ENCODE results near the gene CASQ2.

The CASQ2 gene

GRCh38 chr1:115810609-115811008, 42.1 kb upstream of the CASQ2 start:
- H3K4me3 ChIP-seq (ENCODE audit: low read depth in 1 of 2, low read length in 1 of 2), result no peak overlapping the region

DNA sequence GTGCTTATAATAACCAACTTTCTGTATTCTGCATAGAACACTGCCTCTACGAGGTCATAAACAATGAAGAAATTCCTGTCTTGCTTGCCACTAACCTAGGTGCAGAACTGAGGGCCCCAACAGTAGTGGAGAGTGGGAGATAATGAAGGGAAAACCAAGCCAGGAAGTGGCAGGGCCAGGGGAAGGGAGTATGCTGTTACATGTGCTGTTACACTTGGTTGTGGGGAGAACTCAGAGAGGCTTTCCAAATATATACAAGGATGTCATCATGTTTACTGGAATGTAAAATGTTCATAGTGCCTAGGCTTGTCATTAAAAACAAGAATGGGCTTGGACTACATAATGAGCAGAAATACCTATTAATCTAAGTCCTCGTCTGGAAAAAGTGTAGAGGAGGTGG, 41.3 kb upstream of the CASQ2 start:
- H3K27me3 ChIP-seq, result no peaks in the 10 kb centered on the region
- TF ChIP-seq CTCF (IDR thresholded peaks at IDR 0.05), result no peak
- H3K36me3 ChIP-seq, result no peaks in the 10 kb centered on the region
- H3K27ac ChIP-seq, result no peak overlapping the region
- peaks cover 0 to 3% of the 10 kb centered on the region in 2 experiments for H3K4me1 ChIP-seq (ENCODE audit: control insufficient read depth in 1 of 2, insufficient read depth in 1 of 2, low read depth in 1 of 2, low read length in 1 of 2)
- H3K9me3 ChIP-seq, result no peaks in the 10 kb centered on the region
- H3K4me3 ChIP-seq (ENCODE audit: low read depth in 1 of 2, low read length in 1 of 2), result no peak overlapping the region

More at GRCh38 chr1:115810609-115811008, 42.1 kb upstream of the CASQ2 start:
- Histone ChIP-seq H3K36me3 (no peaks in the 10 kb centered on the region), H3K27ac (no peak overlapping the region), H3K9me3 (no peaks in the 10 kb centered on the region), H3K27me3 (no peaks in the 10 kb centered on the region), H3K4me1 (ENCODE audit: control insufficient read depth in 1 of 2, insufficient read depth in 1 of 2, low read depth in 1 of 2, low read length in 1 of 2) (peaks cover 0 to 3% of the 10 kb centered on the region in 2 experiments)
- TF ChIP-seq CTCF (IDR thresholded peaks at IDR 0.05), result no peak

GRCh38 chr1:115809076-115809475, 40.6 kb upstream of the CASQ2 start:
- H3K4me1 ChIP-seq (ENCODE audit: control insufficient read depth in 1 of 2, insufficient read depth in 1 of 2, low read depth in 1 of 2, low read length in 1 of 2), result peaks cover 0 to 3% of the 10 kb centered on the region in 2 experiments
- no peaks in the 10 kb centered on the region for H3K36me3 ChIP-seq
- no peak overlapping the region for H3K27ac ChIP-seq
- H3K4me3 ChIP-seq (ENCODE audit: low read depth in 1 of 2, low read length in 1 of 2), result no peak overlapping the region
- H3K27me3 ChIP-seq, result no peaks in the 10 kb centered on the region
- TF ChIP-seq CTCF (IDR thresholded peaks at IDR 0.05), result no peak
- H3K9me3 ChIP-seq, result no peaks in the 10 kb centered on the region

- peak; percentile 56 for TF ChIP-seq CTCF (IDR thresholded peaks at IDR 0.05)
Observed at GRCh38 chr1:115807723-115808122, 39.2 kb upstream of the CASQ2 start.

DNA sequence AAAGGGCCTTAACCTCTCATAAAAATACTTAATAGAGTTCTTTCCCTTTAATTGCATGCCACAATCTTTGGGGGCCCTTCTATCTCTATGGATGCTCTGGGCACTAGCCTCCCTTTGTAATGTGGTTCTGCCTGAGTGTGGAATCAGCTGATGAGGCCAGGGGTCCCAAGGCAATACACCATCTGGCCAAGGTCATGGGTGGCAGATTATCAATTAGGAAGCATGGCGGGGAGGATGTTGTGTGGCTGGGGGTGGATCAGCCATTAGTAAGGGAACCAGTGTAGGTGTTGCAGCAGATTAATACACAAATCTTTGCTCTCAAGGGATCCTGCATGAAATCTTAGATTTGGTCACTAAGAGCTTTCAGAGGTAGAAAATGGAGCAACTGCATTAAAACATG, 37.1 kb upstream of the CASQ2 start:
- Histone ChIP-seq H3K27me3 (no peaks in the 10 kb centered on the region), H3K36me3 (no peaks in the 10 kb centered on the region), H3K4me3 (ENCODE audit: low read depth in 1 of 2, low read length in 1 of 2) (no peak overlapping the region), H3K27ac (no peak overlapping the region), H3K9me3 (no peaks in the 10 kb centered on the region), H3K4me1 (ENCODE audit: control insufficient read depth in 1 of 2, insufficient read depth in 1 of 2, low read depth in 1 of 2, low read length in 1 of 2) (peaks cover 0 to 3% of the 10 kb centered on the region in 2 experiments)
- TF ChIP-seq CTCF (IDR thresholded peaks at IDR 0.05), result no peak

More at GRCh38 chr1:115807723-115808122, 39.2 kb upstream of the CASQ2 start:
- no peaks in the 10 kb centered on the region for H3K9me3 ChIP-seq
- no peaks in the 10 kb centered on the region for H3K27me3 ChIP-seq
- no peak overlapping the region for H3K27ac ChIP-seq
- no peaks in the 10 kb centered on the region for H3K36me3 ChIP-seq
- no peak overlapping the region for H3K4me3 ChIP-seq (ENCODE audit: low read depth in 1 of 2, low read length in 1 of 2)
- H3K4me1 ChIP-seq (ENCODE audit: control insufficient read depth in 1 of 2, insufficient read depth in 1 of 2, low read depth in 1 of 2, low read length in 1 of 2), result peaks cover 0 to 3% of the 10 kb centered on the region in 2 experiments

- no peaks in the 10 kb centered on the region for H3K9me3 ChIP-seq
- H3K36me3 ChIP-seq, result no peaks in the 10 kb centered on the region
- no peak for TF ChIP-seq CTCF (IDR thresholded peaks at IDR 0.05)
- H3K27ac ChIP-seq, result no peak overlapping the region
- H3K4me1 ChIP-seq (ENCODE audit: control insufficient read depth in 1 of 2, insufficient read depth in 1 of 2, low read depth in 1 of 2, low read length in 1 of 2), result no peaks in the 10 kb centered on the region
- no peaks in the 10 kb centered on the region for H3K27me3 ChIP-seq
- H3K4me3 ChIP-seq (ENCODE audit: low read depth in 1 of 2, low read length in 1 of 2), result no peak overlapping the region
Observed at GRCh38 chr1:115802416-115802815, 33.9 kb upstream of the CASQ2 start.
